Measurements from ENCODE around the gene SLC20A1.

SLC20A1 gene

GRCh38 chr2:112701052-112701451 is 55.3 kb downstream of the SLC20A1 start:
- TF ChIP-seq EZH2phosphoT487 (conservative IDR thresholded peaks at IDR 0.05; ENCODE audit: low read length): no peak
- TF ChIP-seq, protein P1, sequence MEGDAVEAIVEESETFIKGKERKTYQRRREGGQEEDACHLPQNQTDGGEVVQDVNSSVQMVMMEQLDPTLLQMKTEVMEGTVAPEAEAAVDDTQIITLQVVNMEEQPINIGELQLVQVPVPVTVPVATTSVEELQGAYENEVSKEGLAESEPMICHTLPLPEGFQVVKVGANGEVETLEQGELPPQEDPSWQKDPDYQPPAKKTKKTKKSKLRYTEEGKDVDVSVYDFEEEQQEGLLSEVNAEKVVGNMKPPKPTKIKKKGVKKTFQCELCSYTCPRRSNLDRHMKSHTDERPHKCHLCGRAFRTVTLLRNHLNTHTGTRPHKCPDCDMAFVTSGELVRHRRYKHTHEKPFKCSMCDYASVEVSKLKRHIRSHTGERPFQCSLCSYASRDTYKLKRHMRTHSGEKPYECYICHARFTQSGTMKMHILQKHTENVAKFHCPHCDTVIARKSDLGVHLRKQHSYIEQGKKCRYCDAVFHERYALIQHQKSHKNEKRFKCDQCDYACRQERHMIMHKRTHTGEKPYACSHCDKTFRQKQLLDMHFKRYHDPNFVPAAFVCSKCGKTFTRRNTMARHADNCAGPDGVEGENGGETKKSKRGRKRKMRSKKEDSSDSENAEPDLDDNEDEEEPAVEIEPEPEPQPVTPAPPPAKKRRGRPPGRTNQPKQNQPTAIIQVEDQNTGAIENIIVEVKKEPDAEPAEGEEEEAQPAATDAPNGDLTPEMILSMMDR (IDR thresholded peaks at IDR 0.05; ENCODE audit: insufficient read depth, low read length, poor library complexity, severe bottlenecking): no peak
- H2AFZ ChIP-seq (ENCODE audit: low read depth, low read length, severe bottlenecking): no peak overlapping the region
- H4K20me1 ChIP-seq (ENCODE audit: low read depth, low read length): no peaks in the 10 kb centered on the region
- no peaks in the 10 kb centered on the region for H3F3A ChIP-seq (ENCODE audit: insufficient read depth)
- H3K9me3 ChIP-seq (ENCODE audit: insufficient read depth, low read length): no peaks in the 10 kb centered on the region
- H3K4me2 ChIP-seq (ENCODE audit: low read depth, low read length, poor library complexity, severe bottlenecking): no peak overlapping the region
- H3K27me3 ChIP-seq (ENCODE audit: low read length): no peaks in the 10 kb centered on the region
- H3K9ac ChIP-seq (ENCODE audit: low read length): no peak overlapping the region
- no peaks in the 10 kb centered on the region for H3K79me2 ChIP-seq (ENCODE audit: insufficient read depth, low read length)
- H3K27ac ChIP-seq (ENCODE audit: low read depth, low read length): no peak overlapping the region
- no peak overlapping the region for H3K4me3 ChIP-seq (ENCODE audit: insufficient read depth, low read length, poor library complexity, severe bottlenecking)
- no peaks in the 10 kb centered on the region for H3K36me3 ChIP-seq (ENCODE audit: low read length)
- H3K9me2 ChIP-seq (replicated peaks; ENCODE audit: insufficient read depth, low read length): no peaks in the 10 kb centered on the region

DNA sequence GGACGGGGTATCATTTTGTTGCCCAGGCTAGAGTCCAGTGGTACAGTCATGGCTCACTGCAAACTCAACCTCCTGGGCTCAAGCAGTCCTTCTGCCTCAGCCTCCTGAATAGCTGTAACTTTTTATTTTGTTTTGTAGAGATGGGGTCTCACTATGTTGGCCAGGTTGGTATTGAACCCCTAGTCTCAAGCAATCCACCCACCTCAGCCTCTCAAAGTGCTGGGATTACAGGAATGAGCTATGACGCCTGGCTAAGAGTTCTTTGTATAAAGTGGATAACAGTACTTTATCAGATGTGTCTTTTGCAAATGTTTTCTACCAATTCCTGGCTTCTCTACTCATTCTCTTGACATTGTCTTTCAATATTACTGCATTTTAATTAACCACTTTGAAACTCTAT is 57.9 kb downstream of the SLC20A1 start:
- Histone ChIP-seq H3K4me3 (ENCODE audit: insufficient read depth, low read length, poor library complexity, severe bottlenecking) (no peak overlapping the region), H3K4me2 (ENCODE audit: low read depth, low read length, poor library complexity, severe bottlenecking) (no peak overlapping the region), H3K9me3 (ENCODE audit: insufficient read depth, low read length) (no peaks in the 10 kb centered on the region)

DNA sequence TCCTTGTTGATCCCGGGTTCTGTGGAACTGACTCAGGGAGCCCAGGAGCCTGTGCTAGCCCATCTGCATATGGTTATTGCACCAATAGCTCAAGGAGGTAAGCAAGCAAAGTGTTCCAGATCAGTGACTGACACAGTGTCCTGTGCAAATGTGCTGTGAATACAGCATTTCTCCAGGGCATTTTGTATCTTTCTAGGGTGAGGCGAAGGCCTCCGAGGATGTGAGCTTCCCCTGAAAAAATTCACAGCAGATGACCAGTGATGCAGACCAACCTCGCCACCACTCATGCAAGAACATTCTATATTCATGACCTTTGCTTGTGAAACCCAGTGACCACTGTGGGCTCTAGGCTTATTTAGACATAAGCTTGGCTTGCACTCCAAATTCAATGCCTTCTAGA is 59.8 kb downstream of the SLC20A1 start:
- Histone ChIP-seq H3K4me2 (ENCODE audit: low read depth, low read length, poor library complexity, severe bottlenecking) (no peak overlapping the region), H2AFZ (ENCODE audit: low read depth, low read length, severe bottlenecking) (no peak overlapping the region)

More for the DNA sequence above, 57.9 kb downstream of the SLC20A1 start:
- no peaks in the 10 kb centered on the region for H4K20me1 ChIP-seq (ENCODE audit: low read depth, low read length)
- no peak overlapping the region for H3K9ac ChIP-seq (ENCODE audit: low read length)
- H3K27ac ChIP-seq (ENCODE audit: low read depth, low read length): no peak overlapping the region
- H3K36me3 ChIP-seq (ENCODE audit: low read length): no peaks in the 10 kb centered on the region
- H3K9me2 ChIP-seq (replicated peaks; ENCODE audit: insufficient read depth, low read length): no peaks in the 10 kb centered on the region
- no peak for TF ChIP-seq EZH2phosphoT487 (conservative IDR thresholded peaks at IDR 0.05; ENCODE audit: low read length)
- TF ChIP-seq, protein P1 (IDR thresholded peaks at IDR 0.05; ENCODE audit: insufficient read depth, low read length, poor library complexity, severe bottlenecking): no peak
- no peak overlapping the region for H2AFZ ChIP-seq (ENCODE audit: low read depth, low read length, severe bottlenecking)
- H3K27me3 ChIP-seq (ENCODE audit: low read length): no peaks in the 10 kb centered on the region
- no peaks in the 10 kb centered on the region for H3K79me2 ChIP-seq (ENCODE audit: insufficient read depth, low read length)
- H3F3A ChIP-seq (ENCODE audit: insufficient read depth): no peaks in the 10 kb centered on the region

More for the DNA sequence above, 59.8 kb downstream of the SLC20A1 start:
- Histone ChIP-seq H3K9ac (ENCODE audit: low read length) (no peak overlapping the region), H3K27me3 (ENCODE audit: low read length) (no peaks in the 10 kb centered on the region), H4K20me1 (ENCODE audit: low read depth, low read length) (no peaks in the 10 kb centered on the region), H3F3A (ENCODE audit: insufficient read depth) (no peaks in the 10 kb centered on the region), H3K36me3 (ENCODE audit: low read length) (no peaks in the 10 kb centered on the region), H3K79me2 (ENCODE audit: insufficient read depth, low read length) (no peaks in the 10 kb centered on the region), H3K9me2 (replicated peaks; ENCODE audit: insufficient read depth, low read length) (no peaks in the 10 kb centered on the region), H3K27ac (ENCODE audit: low read depth, low read length) (no peak overlapping the region), H3K9me3 (ENCODE audit: insufficient read depth, low read length) (no peaks in the 10 kb centered on the region), H3K4me3 (ENCODE audit: insufficient read depth, low read length, poor library complexity, severe bottlenecking) (no peak overlapping the region)
- TF ChIP-seq, protein P1 (IDR thresholded peaks at IDR 0.05; ENCODE audit: insufficient read depth, low read length, poor library complexity, severe bottlenecking): no peak
- TF ChIP-seq EZH2phosphoT487 (conservative IDR thresholded peaks at IDR 0.05; ENCODE audit: low read length): no peak

All from SU-DHL-6 (cell line).